Ovary (tissue), 9 donors: ENCODE measurements around the gene INPP4A. TPM values are rescaled to one million over a fixed set of nuclear protein-coding genes. Genes with fewer than 3 reads are reported as not detected.
"Not testable (repeated sequence)": the region's sequence is repeated elsewhere in the genome, so short reads cannot be mapped to it uniquely, and the experiment has no call there.

Source experiments
- DNase-seq, 5 donors: peaks; one replicate each; pipeline ENCODE4 v3.0.0-alpha.2; 2019 to 2020
- H3K27ac ChIP-seq, 2 donors: fragments of 200-600 bp; one replicate each; pipeline versions ENCODE4 v1.5.1 to v1.8.0; 2019 to 2022
- H3K27me3 ChIP-seq: fragments of 200-600 bp; one replicate; pipeline ENCODE4 v1.8.0; 2022
- H3K36me3 ChIP-seq: fragments of 200-600 bp; sonication (generic); one replicate; pipeline ENCODE4 v1.5.1; 2019
- H3K4me1 ChIP-seq: one replicate; pipeline ENCODE4 v1.8.1; 2013; ENCODE audit warnings: mild to moderate bottlenecking, moderate library complexity; ENCODE audit not compliant: insufficient read depth
- H3K4me3 ChIP-seq: fragments of 200-600 bp; sonication (generic); one replicate; pipeline ENCODE4 v1.5.1; 2017
- H3K9me3 ChIP-seq, 2 donors: fragments of 200-600 bp in 1 of 2; sonication (generic) in 1 of 2; one replicate each; pipeline versions ENCODE4 v1.5.1 to v1.8.1; 2013 to 2019; ENCODE audit warnings: mild to moderate bottlenecking in 1 of 2, moderate library complexity in 1 of 2
- EP300 ChIP-seq: sonication (generic); formaldehyde crosslinking; IDR thresholded peaks from one replicate; pipeline ENCODE4 v1.6.1; 2017; ENCODE audit warnings: antibody characterized with exemption
- POLR2A ChIP-seq: fragments of 450-650 bp; IDR thresholded peaks from one replicate; pipeline ENCODE4 v1.6.1; 2017; ENCODE audit warnings: antibody characterized with exemption, mild to moderate bottlenecking, moderate library complexity
- WGBS, 3 donors: extraction: QIAGEN DNeasy Blood & Tissue Kit in 1 of 3; methylation state at CpG; one replicate each; pipeline versions ENCODE4 v1.1.5 to v1.1.7; 2013 to 2017; 5-methylcytosine and 5-hydroxymethylcytosine counted together
- intact Hi-C, 4 donors: fragments of 100-400 bp; cut with DNase I; formaldehyde crosslinking; loops; one replicate each; pipeline versions ENCODE4 v1.11.0 to v1.15.1; 2022 to 2023
- polyA plus RNA-seq, 2 donors: library from polyadenylated mRNA; stranded (reverse); fragments of 200-250 nt in 1 of 2; fragments of 350-450 nt in 1 of 2; fragmentation: Illumina TruSeq in 1 of 2; extraction: RNeasy Lipid Tissue Mini Kit (QIAGEN cat#74804) in 1 of 2; gene quantifications; one replicate each; pipeline ENCODE4 v1.2.3, GENCODE V29; 2013 to 2014
- total RNA-seq, 7 donors: library from RNA; depleted of rRNA in 2 of 7; stranded (reverse); fragments of >200 nt in 2 of 7; fragmentation: NEBNext Ultra II Directional in 3 of 7; extraction: Animal tissue kit (Norgen Biotek cat#: 25700) in 3 of 7; gene quantifications; one replicate each; pipeline versions ENCODE4 v1.1.0 to v1.2.4, GENCODE V29; 2016 to 2023
- TF ChIP-seq, protein P1 (sequence below), 3 donors: fragments of 450-650 bp in 2 of 3; fragments of 200-600 bp in 1 of 3; IDR thresholded peaks; one replicate each; pipeline versions ENCODE4 v1.5.1 to v1.8.0; 2016 to 2022; ENCODE audit warnings: antibody characterized with exemption in 3 of 3, mild to moderate bottlenecking in 1 of 3
- donor health status: DM: no; HTN: no; CAD: no; lungs with moderate emphysema.
- donor health status: DM: no; HTN: no; CAD: no.
- donor health status: Bipolar disorder and iron deficiency.
- donor health status: DM: yes; HTN: yes; CAD: no.
- donor health status: DM: no; HTN: no; CAD: no.
- donor health status: DM: yes; HTN: yes; CAD: no.

INPP4A gene
- total and polyA plus RNA-seq, 9 donors: 7.5 to 25.8 (median 16.2) TPM

GRCh38 chr2:98433363-98433964 lies 11.2 kb upstream of the INPP4A start:
- Histone ChIP-seq H3K27ac (no peak overlapping the region), H3K36me3 (no peaks in the 10 kb centered on the region), H3K4me1 (no peaks in the 10 kb centered on the region), H3K27me3 (no peaks in the 10 kb centered on the region), H3K4me3 (no peak overlapping the region), H3K9me3 (no peaks in the 10 kb centered on the region)
- intact Hi-C loops: no loop called here
- WGBS, 3 donors: 73 to 85% (median 80%) methylated on average over 2 of the region's 2 CpGs
- TF ChIP-seq EP300: no peak
- no peak for TF ChIP-seq POLR2A
- TF ChIP-seq, protein P1, sequence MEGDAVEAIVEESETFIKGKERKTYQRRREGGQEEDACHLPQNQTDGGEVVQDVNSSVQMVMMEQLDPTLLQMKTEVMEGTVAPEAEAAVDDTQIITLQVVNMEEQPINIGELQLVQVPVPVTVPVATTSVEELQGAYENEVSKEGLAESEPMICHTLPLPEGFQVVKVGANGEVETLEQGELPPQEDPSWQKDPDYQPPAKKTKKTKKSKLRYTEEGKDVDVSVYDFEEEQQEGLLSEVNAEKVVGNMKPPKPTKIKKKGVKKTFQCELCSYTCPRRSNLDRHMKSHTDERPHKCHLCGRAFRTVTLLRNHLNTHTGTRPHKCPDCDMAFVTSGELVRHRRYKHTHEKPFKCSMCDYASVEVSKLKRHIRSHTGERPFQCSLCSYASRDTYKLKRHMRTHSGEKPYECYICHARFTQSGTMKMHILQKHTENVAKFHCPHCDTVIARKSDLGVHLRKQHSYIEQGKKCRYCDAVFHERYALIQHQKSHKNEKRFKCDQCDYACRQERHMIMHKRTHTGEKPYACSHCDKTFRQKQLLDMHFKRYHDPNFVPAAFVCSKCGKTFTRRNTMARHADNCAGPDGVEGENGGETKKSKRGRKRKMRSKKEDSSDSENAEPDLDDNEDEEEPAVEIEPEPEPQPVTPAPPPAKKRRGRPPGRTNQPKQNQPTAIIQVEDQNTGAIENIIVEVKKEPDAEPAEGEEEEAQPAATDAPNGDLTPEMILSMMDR (IDR thresholded peaks at IDR 0.05): no peak
- no peak for DNase-seq

DNA sequence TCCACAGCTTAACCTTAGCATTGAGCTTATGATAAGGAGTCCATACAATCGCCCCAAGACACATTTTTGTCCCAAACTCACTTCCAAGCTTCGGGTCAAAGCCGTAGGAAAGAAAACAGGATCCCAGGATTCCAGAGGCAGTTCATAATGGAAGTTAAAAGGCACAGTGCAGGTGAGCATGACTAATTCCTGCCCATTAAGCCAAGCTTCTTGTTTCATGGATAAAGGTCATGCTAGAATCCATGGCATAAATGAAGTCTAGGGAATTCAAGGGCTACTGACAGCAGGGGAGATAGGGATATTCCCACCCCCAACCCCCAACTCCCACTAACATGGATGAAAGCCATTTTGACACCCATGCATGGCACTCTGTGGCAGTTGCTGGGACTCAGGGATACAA lies 10.2 kb upstream of the INPP4A start:
- Histone ChIP-seq H3K4me3 (no peak overlapping the region), H3K36me3 (no peaks in the 10 kb centered on the region), H3K4me1 (no peaks in the 10 kb centered on the region), H3K9me3 (no peaks in the 10 kb centered on the region), H3K27ac (no peak overlapping the region), H3K27me3 (no peaks in the 10 kb centered on the region)
- DNase-seq: no peak
- intact Hi-C loops: no loop called here
- 76 to 84% (median 82%) methylated on average over 3 of the region's 3 CpGs for WGBS, 3 donors
- TF ChIP-seq, protein P1 (IDR thresholded peaks at IDR 0.05): no peak
- TF ChIP-seq EP300 (no peak), POLR2A (no peak)

DNA sequence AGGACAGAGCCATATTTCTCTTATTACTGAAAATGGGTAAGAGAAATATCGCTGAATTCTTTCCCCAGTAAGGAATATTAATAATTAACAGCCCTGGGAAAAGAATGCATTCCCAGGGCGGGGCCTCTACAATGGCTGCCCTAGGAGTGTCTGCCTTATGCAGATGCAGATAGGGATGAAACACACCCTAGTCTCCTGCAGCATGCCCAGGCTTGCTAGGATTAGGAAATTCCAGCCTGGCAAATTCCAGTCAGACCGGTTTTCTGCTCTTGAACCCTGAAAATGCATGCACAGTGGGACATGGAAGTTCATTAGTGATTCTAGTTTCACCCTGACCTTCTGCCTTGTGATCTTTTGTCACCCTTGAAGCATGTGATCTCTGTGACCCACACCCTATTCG lies 9.0 kb upstream of the INPP4A start:
- H3K36me3 ChIP-seq, H3K27me3 ChIP-seq, H3K9me3 ChIP-seq, intact Hi-C loops, H3K4me3 ChIP-seq, DNase-seq, H3K4me1 ChIP-seq, H3K27ac ChIP-seq: not testable (repeated sequence)
- 87 to 95% (median 90%) methylated on average over 4 of the region's 4 CpGs for WGBS, 3 donors

DNA sequence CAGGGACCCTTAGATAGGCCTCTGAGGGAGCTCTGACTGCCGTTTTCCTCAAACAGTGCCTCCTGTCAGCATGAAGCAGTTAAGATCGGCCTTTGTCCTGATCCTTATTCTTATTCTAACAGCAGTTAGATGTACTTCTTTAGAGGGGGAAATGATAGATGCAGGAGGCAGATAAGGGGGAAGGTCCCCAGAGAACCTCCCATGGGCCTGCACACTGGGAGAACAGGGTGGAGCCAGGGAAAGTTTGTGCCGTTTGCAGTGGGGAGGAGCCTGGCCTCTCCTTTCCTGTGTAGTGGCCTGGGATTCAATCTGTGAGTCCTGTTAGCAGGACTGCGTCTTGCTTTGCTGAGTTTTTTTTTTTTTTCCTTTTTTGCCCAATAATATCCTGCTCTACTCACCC lies 7.9 kb upstream of the INPP4A start:
- 58 to 67% (median 59%) methylated on average over 4 of the region's 4 CpGs for WGBS, 3 donors
- intact Hi-C loops: no loop called here
- H3K27me3 ChIP-seq: no peaks in the 10 kb centered on the region
- no peaks in the 10 kb centered on the region for H3K4me1 ChIP-seq
- H3K9me3 ChIP-seq: no peaks in the 10 kb centered on the region
- H3K36me3 ChIP-seq: no peaks in the 10 kb centered on the region
- DNase-seq: no peak
- H3K27ac ChIP-seq: no peak overlapping the region
- no peak overlapping the region for H3K4me3 ChIP-seq
- TF ChIP-seq POLR2A (no peak), EP300 (no peak)
- TF ChIP-seq, protein P1 (IDR thresholded peaks at IDR 0.05): no peak

- no peak for TF ChIP-seq POLR2A
- TF ChIP-seq, protein P1 (IDR thresholded peaks at IDR 0.05): no peak
- H3K36me3 ChIP-seq: no peaks in the 10 kb centered on the region
- no peak overlapping the region for H3K4me3 ChIP-seq
- intact Hi-C loops: no loop called here
- no peak for DNase-seq
- no peaks in the 10 kb centered on the region for H3K9me3 ChIP-seq
- H3K4me1 ChIP-seq: no peaks in the 10 kb centered on the region
- H3K27me3 ChIP-seq: no peaks in the 10 kb centered on the region
- no peak overlapping the region for H3K27ac ChIP-seq
- 69 to 82% (median 72%) methylated on average over 1 of the region's 1 CpG for WGBS, 3 donors
These were observed 6.2 kb upstream of the INPP4A start for GRCh38 chr2:98438190-98439133.
